ENCODE data around the gene STAP1. TPM values are rescaled to one million over a fixed set of nuclear protein-coding genes. Genes with fewer than 3 reads are reported as not detected.
"Not testable (repeated sequence)": the region's sequence is repeated elsewhere in the genome, so short reads cannot be mapped to it uniquely, and the experiment has no call there.

Gene STAP1
- total RNA-seq, 1 donor from 2014 or later, result 1.7 TPM

DNA sequence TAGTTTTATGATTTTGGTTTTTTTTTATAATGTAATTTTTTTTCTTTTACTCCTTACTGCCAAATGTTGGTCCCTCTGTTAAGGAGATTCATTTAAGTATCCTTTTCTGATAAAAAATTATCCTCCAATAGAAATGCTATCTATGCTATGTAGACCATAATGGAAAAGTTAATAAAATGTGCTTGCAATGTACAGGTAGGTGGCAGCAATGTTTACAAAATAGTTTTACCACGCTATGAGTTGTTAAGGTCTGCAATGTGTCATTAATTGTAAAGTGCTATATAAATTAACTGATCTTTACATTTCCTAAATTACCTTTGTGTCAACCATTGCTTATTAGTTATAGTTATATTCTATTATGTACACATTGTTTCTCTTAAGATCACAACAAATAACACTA, 9.4 kb upstream of the STAP1 start:
- intact Hi-C loops (cut with DNase I), result no loop called here
- DNase-seq, result no peak
- peaks cover 6% of the 10 kb centered on the region for H3K4me1 ChIP-seq

DNA sequence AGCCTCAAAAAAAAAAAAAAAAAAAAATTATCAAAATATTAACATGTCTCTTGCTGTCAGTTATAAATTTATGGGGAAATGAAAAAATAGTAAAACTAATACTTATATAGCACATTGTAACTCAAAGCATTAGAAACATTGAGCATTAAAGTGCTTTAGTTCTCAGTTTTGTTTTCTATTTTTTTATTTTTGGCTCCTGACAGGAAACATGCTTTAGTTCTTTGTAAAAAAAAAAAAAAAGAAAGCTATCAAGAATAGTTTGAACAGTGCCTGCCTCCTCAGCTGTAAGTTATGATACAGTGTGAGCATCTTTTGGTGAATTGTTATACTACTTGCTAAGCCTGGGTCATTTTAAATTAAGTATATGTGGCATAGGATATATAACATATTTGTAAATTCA, 8.1 kb upstream of the STAP1 start:
- no peaks in the 10 kb centered on the region for H3K27me3 ChIP-seq
- intact Hi-C loops (cut with DNase I), result no loop called here
- H3K9me3 ChIP-seq, result no peaks in the 10 kb centered on the region
- TF ChIP-seq, protein P1, sequence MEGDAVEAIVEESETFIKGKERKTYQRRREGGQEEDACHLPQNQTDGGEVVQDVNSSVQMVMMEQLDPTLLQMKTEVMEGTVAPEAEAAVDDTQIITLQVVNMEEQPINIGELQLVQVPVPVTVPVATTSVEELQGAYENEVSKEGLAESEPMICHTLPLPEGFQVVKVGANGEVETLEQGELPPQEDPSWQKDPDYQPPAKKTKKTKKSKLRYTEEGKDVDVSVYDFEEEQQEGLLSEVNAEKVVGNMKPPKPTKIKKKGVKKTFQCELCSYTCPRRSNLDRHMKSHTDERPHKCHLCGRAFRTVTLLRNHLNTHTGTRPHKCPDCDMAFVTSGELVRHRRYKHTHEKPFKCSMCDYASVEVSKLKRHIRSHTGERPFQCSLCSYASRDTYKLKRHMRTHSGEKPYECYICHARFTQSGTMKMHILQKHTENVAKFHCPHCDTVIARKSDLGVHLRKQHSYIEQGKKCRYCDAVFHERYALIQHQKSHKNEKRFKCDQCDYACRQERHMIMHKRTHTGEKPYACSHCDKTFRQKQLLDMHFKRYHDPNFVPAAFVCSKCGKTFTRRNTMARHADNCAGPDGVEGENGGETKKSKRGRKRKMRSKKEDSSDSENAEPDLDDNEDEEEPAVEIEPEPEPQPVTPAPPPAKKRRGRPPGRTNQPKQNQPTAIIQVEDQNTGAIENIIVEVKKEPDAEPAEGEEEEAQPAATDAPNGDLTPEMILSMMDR (IDR thresholded peaks at IDR 0.05), result no peak
- no peak overlapping the region for H3K4me3 ChIP-seq
- no peak overlapping the region for H3K27ac ChIP-seq
- ATAC-seq (no peak), DNase-seq (no peak)
- H3K4me1 ChIP-seq, result peaks cover 5% of the 10 kb centered on the region
- H3K36me3 ChIP-seq, result no peaks in the 10 kb centered on the region

More for the DNA sequence above, 9.4 kb upstream of the STAP1 start:
- H3K27ac ChIP-seq, result no peak overlapping the region
- H3K4me3 ChIP-seq, result no peak overlapping the region
- H3K27me3 ChIP-seq, result no peaks in the 10 kb centered on the region
- no peaks in the 10 kb centered on the region for H3K9me3 ChIP-seq
- ATAC-seq, result no peak
- H3K36me3 ChIP-seq, result no peaks in the 10 kb centered on the region
- TF ChIP-seq, protein P1 (IDR thresholded peaks at IDR 0.05), result peak; percentile 13

DNA sequence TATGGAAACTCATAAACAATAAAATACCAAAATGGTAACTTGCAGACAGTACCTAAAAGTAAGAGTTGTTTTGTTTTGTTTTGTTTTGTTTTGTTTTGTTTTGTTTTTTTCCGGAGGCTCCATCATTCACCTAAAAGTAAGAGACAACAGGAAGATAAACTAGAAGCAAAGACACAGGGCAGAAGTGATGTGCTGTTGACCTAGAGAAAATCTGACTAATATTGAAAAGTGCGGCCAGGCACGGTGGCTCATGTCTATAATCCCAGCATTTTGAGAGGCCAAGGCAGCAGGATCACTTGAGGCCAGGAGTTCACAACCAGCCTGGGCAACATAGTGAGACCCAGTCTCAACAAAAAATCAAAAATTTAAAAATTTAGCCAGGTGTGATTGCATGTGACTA, 7.7 kb upstream of the STAP1 start:
- H3K9me3 ChIP-seq, result no peaks in the 10 kb centered on the region
- no peak overlapping the region for H3K4me3 ChIP-seq
- no peaks in the 10 kb centered on the region for H3K36me3 ChIP-seq
- no peaks in the 10 kb centered on the region for H3K27me3 ChIP-seq
- DNase-seq (no peak), ATAC-seq (no peak)
- TF ChIP-seq, protein P1 (IDR thresholded peaks at IDR 0.05), result no peak
- peaks cover 5% of the 10 kb centered on the region for H3K4me1 ChIP-seq
- intact Hi-C loops (cut with DNase I), result no loop called here
- H3K27ac ChIP-seq, result no peak overlapping the region

DNA sequence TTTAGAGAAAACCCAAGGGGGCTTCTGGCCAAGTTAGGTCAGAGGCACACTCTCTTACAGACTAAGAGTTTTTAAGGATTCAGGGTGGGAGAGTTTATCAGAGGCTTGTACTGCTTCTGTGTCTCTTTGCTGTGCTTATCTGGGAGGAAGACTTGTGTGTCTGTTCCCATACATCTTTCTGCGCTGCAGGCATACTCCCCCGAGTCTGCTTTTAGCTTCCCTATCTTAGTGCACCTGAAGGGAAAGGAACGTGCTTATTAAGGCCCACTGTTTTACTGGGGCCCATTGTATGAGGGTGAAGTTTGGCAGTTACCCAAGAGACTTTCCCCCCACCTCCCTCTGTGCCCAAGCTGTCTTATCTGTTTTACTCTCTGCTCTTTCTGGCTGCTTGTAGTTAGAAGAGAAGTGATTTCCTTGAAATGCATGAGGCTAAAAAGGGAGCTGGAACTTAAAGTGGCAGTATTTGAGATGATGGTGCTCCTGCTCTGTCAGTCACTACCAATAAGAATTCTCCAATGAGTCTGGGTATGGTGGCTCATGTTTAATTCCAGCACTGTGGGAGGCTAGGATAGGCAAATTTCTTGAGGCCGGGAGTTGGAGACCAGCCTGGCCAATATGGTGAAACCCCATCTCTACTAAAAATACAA, 6.3 kb upstream of the STAP1 start:
- H3K27me3 ChIP-seq; H3K36me3 ChIP-seq; intact Hi-C loops (cut with DNase I); H3K27ac ChIP-seq; H3K9me3 ChIP-seq; H3K4me3 ChIP-seq; H3K4me1 ChIP-seq; DNase-seq; ATAC-seq: not testable (repeated sequence)

DNA sequence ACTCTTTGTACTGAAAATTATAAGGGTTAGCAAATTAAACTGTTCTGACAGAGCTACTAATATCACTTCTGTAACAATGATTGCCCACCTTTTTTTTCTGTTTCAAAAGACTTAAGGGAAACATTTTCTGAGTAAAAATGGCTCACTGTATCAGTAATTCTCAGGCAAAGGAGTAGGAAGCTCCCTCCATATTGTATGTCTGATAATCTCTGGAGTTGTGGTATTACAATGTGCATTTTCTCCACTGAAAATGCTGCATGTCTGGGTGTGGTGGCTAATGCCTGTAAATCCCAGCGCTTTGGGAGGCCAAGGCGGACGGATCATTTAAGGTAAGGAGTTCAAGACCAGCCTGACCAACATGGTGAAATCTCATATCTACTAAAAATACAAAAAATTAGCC, 4.4 kb upstream of the STAP1 start:
- Histone ChIP-seq H3K4me3 (no peak overlapping the region), H3K4me1 (no peaks in the 10 kb centered on the region), H3K9me3 (no peaks in the 10 kb centered on the region), H3K27ac (no peak overlapping the region), H3K27me3 (no peaks in the 10 kb centered on the region), H3K36me3 (no peaks in the 10 kb centered on the region)
- TF ChIP-seq, protein P1 (IDR thresholded peaks at IDR 0.05), result no peak
- intact Hi-C loops (cut with DNase I), result no loop called here
- ATAC-seq, result no peak
- DNase-seq, result no peak

DNA sequence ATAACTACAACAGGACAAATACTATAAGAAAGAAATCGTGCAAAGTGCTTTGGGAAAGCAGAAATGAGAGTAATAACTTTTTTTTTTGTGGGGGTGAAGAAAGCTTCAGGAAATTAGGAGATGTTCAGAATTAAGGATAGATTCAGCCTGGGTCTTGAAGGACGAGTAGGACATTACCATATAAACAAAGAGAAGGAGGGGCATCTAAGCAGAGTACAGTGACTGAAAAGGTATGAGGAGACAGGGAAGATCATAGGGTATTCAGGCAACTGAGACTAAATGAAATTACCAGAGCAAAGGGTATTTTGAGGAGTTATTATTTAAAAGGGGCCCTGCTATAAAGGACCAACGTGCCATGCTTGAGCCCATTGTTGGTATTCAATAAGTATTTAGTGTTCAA, 3.1 kb upstream of the STAP1 start:
- H3K4me1 ChIP-seq, result no peaks in the 10 kb centered on the region
- H3K36me3 ChIP-seq, result no peaks in the 10 kb centered on the region
- H3K9me3 ChIP-seq, result no peaks in the 10 kb centered on the region
- no peaks in the 10 kb centered on the region for H3K27me3 ChIP-seq
- H3K4me3 ChIP-seq, result no peak overlapping the region
- no peak for DNase-seq
- H3K27ac ChIP-seq, result no peak overlapping the region
- intact Hi-C loops (cut with DNase I), result no loop called here
- no peak for ATAC-seq
- TF ChIP-seq, protein P1 (IDR thresholded peaks at IDR 0.05), result no peak

Measured in upper lobe of right lung (tissue), 1 donor.